Measurements from ENCODE around the gene TBCD.

DNA sequence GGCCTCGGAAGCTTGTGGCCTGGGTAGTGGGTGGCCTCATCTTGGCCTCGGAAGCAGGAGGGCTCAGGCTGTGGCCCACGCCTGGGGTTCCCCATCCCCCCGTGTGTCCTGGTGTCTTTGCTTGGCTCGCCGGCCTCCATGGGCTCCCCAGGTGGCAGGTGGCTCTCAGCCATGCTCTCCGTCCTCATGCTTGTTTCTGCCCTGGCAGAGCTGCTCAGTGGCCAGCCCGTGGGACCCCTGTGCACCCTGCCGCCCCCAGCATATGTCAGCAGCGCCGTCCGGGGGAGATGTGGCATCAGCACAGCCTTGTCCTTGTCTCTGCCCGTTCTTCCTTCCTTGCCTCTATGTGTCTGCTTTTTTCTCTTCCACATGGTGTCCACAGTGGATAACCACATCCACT is 38.5 kb downstream of the TBCD start:
- no peak for TF ChIP-seq POLR2AphosphoS5 (IDR thresholded peaks at IDR 0.05; ENCODE audit: borderline replicate concordance, low read depth, low read length)
- TF ChIP-seq EZH2 (IDR thresholded peaks at IDR 0.05), result no peak
- no peak for TF ChIP-seq FOXP2 (optimal IDR thresholded peaks at IDR 0.05; ENCODE audit: control extremely low read depth, extremely low read length, insufficient read depth)
